CD4-positive, alpha-beta T cell treated with Interleukin-6 at 100 ng/mL for 8 hours (primary cell): ENCODE results near the gene LRGUK.

Experiments used
- DNase-seq: peaks from one replicate; pipeline ENCODE4 v3.0.0-alpha.2; 2020; ENCODE audit warnings: mixed read lengths, low spot score

LRGUK gene

GRCh38 chr7:134307320-134307719, 180.2 kb downstream of the LRGUK start:
- DNase-seq = no peak

- DNase-seq = no peak
These were observed 181.4 kb downstream of the LRGUK start for GRCh38 chr7:134308548-134308947.

- DNase-seq = no peak
These were observed 184.7 kb downstream of the LRGUK start for GRCh38 chr7:134311807-134312206.

- DNase-seq = no peak
These were observed 185.6 kb downstream of the LRGUK start for GRCh38 chr7:134312717-134313116.

- no peak for DNase-seq
These were observed 186.4 kb downstream of the LRGUK start for GRCh38 chr7:134313543-134313942.
